DOHH2 (cell line): ENCODE measurements around the gene PRSS16.

Source experiments
- CTCF ChIP-seq: fragments of 200-600 bp; sonication (generic); IDR thresholded peaks from one replicate; pipeline ENCODE4 v1.5.1; 2014; ENCODE audit warnings: antibody characterized with exemption, mild to moderate bottlenecking, low read depth, low read length; ENCODE audit not compliant: poor library complexity, severe bottlenecking
- EZH2phosphoT487 ChIP-seq: fragments of 200-600 bp; sonication (generic); IDR thresholded peaks from 2 replicates; pipeline ENCODE4 v1.6.1; 2017; ENCODE audit warnings: borderline replicate concordance, mild to moderate bottlenecking, antibody characterized with exemption, low read length, moderate library complexity, mixed read lengths

- TF ChIP-seq CTCF (no peak), EZH2phosphoT487 (no peak)
Measured at GRCh38 chr6:27281105-27281539, 33.6 kb downstream of the PRSS16 start.
